SK-MEL-5 (cell line): ENCODE measurements around the gene MRAS. TPM values are rescaled to one million over a fixed set of nuclear protein-coding genes. Genes with fewer than 3 reads are reported as not detected.
"Not testable (repeated sequence)": the region's sequence is repeated elsewhere in the genome, so short reads cannot be mapped to it uniquely, and the experiment has no call there.

Experiments
- DNase-seq: peaks from one replicate; pipeline ENCODE4 v3.0.0-alpha.2; 2016; ENCODE audit warnings: low read depth, low spot score
- in situ Hi-C: cut with HindIII; loops from 2 replicates; pipeline ENCODE4 v1.10.0; 2016; ENCODE audit warnings: low sequenced_read_pairs, high pct_unique_total_duplicates, low pct_unique_long_range_greater_than_20kb
- total RNA-seq: library from RNA; depleted of rRNA; stranded (reverse); fragments of >200 nt; shearing (Covaris generic); gene quantifications from 2 replicates; pipeline ENCODE4 v1.2.3, GENCODE V29; 2014

The MRAS gene
- total RNA-seq, 1 experiment from 2014 or later: 6.5 TPM

GRCh38 chr3:138426211-138426610 lies 77.8 kb downstream of the MRAS start:
- in situ Hi-C loops: no loop called here
- peak; percentile 12 for DNase-seq

DNA sequence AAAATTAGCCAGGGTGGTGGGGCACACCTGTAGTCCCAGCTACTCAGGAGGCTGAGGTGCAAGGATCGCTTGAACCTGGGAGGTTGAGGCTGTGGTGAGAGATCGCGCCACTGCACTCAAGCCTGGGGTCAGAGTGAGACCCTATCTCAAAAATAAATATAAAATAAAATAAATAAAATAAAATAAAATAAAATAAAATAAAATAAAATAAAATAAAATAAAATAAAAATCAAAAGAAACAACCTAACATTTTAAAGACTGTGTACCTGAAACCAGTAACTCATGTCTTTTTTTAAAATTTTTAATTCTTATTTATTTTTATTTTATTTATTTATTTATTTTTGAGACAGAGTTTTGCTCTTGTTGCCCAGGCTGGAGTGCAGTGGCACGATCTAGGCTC lies 78.4 kb downstream of the MRAS start:
- DNase-seq, in situ Hi-C loops: not testable (repeated sequence)

DNA sequence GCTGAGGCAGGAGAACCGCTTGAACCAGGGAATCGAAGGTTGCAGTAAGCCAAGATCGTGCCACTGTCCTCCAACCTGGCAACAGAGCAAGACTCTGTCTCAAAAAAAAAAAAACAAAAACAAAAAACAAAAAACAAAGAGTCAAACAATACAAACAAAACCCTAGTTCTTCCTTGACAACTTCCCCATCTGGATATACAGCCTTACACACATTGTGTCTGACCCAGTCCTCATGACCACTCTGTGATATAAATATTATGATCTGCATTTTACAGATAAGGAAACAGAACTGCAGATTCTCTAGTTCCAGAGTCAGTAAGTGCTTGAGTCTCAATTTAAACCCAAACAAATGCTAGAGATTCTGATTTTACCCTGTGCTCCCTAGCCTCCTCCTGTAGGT lies 81.3 kb downstream of the MRAS start:
- in situ Hi-C loops: no loop called here
- DNase-seq: no peak

DNA sequence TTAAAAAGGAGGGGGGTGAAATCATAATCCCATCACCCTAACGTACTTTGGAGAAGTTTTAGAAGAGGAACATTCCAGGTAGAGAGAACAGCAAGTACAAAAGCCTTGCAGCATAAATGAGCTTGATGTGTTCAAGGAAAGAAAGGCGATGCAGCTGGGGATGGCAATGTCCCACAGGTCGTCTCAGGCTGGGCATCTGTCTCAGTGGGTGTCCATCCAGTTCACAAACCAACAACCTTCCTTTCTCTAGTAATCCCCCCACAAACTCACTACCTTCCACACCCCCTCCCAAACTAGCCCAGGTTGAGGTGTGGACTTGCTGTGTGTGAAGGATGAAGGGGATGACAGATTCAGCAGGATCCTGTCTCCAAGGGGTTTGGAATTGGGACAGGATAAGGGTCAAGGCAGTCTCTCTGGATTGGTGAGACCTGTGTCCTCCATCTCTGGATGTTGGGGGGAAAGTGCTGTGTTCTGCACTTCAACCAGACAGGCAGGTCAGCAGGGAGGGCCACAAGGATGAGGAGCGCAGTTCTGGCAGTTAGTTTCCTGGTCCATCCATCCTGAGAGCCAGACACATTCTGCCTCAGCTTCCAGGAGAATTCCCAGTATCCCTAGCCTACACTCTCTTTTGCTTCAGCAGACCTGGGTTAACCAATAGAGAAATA lies 84.3 kb downstream of the MRAS start:
- in situ Hi-C loops: no loop called here
- DNase-seq: no peak

- no peak for DNase-seq
- in situ Hi-C loops: no loop called here
Measured at GRCh38 chr3:138433892-138434275, 85.5 kb downstream of the MRAS start.

GRCh38 chr3:138434276-138434874 lies 86.0 kb downstream of the MRAS start, which contains the start of gene ESYT3:
Gene ESYT3, plus strand, starts transcription at chr3:138434616. Its CDS starts 183 bp downstream, at chr3:138434799.
- no peak for DNase-seq
- in situ Hi-C loops: no loop called here

DNA sequence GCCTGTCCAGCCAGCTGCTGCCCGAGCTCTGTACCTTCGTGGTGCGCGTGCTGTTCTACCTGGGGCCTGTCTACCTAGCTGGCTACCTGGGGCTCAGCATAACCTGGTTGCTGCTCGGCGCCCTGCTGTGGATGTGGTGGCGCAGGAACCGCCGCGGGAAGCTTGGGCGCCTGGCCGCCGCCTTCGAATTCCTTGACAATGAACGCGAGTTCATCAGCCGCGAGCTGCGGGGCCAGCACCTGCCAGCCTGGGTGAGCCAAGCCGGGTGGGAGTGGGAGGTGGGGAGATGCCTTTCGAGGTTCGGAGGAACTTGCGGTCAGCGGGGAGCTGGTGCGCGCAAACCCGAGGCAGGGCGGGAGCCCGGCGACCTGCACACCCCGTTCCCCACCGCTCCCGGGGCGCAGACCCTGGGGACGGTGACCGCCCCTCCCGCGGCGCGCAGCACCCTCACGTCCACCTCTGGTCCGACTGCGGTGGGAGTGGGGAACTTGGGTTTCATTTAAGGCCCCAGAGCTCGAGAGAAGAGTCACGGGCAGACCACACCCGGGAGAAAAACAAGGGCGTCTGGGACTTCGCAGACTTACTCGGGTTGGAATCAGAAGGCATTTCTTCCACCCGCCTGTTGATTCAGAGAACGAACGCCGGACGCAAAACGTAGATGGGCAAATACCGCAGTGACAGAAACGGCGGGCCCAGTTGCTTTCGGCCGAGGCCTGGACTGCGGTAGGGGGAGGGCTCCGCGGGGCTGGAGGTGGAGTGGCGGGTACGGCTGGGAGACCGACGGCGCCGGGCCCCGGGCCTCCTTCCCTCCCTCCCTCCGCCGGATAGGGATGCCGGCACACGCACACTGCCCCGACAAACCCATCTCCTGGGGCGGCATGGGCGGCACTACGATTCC lies 86.7 kb downstream of the MRAS start:
- DNase-seq: no peak
- in situ Hi-C loops: no loop called here

DNA sequence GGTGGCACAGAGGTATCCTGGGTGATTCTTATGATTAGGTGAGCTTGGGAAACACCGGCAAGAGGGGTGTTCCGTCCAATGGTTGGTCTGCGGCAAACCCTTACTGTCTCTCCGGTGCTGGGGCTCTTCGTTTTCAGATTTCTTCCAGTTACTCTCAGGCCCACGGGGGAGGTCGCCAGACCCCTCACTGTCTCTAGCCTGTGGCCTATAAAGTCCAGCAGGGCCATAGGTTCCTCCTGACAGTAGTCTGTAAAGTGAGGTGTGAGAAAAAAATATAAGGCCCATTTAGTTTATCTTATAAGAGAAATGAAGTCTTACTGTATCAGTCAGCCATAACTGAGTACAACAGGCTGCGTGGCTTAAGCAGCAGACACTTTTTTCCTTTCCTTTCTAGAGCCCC lies 87.5 kb downstream of the MRAS start:
- no peak for DNase-seq
- in situ Hi-C loops: no loop called here

- no peak for DNase-seq
- in situ Hi-C loops: no loop called here
Measured at GRCh38 chr3:138437281-138437680, 88.9 kb downstream of the MRAS start.

DNA sequence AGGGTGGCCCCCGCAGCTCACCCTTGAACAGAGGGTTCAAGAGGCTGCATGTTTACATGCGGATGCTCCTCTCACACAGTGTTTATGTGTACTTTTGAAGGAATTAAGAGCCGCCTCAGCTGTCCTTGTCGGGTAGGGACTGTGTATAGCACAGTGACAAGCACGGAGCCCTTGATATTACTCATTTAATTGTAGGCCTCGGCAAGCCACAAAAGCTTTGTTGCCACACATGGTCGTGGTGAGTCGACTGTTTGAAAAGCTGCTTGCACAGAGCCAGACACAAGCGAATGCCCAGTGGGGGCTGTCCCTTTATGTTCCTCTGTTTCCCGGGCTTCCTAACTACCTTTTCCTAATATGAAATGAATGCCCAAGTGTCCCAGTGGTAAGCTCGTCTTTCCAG lies 90.5 kb downstream of the MRAS start:
- DNase-seq: no peak

DNA sequence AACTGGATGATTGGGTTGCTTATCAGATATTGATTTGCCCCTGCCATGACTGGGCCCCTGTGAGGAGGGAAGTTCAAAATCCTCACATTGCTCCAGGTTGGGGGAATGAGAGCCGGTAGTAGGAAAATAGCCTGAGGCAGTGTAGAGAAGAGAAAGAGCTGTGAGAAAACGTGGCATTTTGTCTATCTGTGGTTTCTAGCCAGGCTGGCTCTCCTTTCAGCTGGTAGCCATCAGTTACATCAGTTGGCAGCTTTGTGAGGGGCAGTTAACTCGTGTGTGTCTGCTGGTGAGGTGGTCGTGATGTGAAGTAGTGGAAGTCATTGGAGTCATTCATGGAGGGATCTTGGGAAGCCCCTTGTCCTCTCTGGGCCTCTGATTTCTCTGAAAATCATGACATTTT lies 91.3 kb downstream of the MRAS start:
- DNase-seq: peak; percentile 13
- in situ Hi-C loops: no loop called here

More for the DNA sequence above, 90.5 kb downstream of the MRAS start:
- in situ Hi-C loops: no loop called here

DNA sequence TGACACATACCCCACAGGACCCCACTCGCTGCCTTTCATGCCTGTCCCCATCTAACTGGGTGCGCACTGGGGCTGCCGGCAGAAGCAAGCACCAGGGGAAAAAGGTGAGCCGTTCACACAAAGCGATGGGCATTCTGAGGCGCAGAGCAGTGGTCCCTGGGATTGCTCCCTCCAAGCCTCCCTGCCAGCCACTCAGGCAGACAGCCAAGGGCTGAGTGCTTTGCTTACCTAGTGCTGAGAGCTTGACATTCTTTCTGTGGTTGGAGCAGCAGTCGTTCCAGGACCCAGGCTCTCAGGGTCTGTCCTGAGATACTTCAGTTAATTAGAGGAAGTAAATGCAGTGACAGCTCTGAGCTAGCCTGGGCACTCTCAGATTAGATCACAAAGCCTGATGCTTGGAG lies 91.7 kb downstream of the MRAS start:
- no peak for DNase-seq
- in situ Hi-C loops: no loop called here

DNA sequence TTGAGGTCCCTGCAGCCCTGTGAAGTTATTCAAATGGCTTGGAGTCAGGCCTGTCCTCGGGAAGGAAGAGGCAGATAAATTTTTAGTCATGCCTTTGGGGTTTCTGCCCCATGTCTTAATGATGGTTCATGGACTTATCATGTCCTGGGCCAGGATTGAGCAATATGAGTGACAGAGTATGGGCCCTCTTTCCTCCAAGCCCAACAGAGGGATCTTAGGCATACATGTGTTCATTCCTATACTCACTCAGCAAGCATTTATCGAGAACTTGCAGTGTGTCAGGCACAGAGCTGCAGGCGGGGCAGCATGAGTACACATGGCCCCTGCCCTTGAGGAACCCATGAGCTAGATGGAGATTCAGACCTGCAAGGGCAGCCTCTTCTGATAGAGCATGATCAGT lies 92.2 kb downstream of the MRAS start:
- in situ Hi-C loops: no loop called here
- DNase-seq: no peak

DNA sequence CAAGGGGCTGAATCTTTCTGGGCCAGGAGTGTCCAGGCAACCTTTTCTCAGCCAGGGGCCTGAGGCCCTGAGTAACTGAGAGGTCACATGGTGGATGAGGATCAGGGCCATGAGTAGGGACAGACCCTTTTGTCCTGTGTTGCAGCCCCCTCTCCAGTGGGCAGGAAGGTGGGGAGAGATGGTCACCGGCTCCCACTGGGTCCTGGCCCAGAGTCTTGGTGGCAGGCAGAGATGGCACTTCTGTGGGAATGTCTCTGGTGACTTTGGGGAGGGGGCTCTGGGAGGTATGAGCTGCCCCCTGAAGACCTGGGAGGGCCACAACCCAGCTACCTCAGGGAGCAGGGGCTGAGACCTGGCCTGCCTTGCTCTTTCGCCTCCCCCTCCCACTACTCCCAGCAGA lies 92.9 kb downstream of the MRAS start:
- in situ Hi-C loops: no loop called here
- no peak for DNase-seq

DNA sequence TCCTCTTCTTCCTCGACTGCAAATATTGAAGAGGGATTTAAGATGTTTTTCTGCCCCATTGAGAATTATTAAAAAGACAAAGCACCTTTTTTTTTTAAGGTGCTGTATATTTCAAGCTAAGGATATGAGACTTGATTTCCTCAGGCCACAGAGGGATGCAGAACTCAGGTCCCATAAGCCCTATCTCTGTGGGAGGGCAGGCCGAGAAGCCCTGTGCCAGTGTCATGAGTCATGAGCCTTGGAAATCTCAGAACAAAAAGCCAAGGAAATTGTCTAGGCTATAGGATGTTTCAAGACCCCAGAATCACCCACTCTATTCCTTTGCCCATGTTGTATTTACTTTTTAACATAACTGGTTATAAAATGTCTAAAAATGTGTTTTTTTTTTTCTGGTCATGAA lies 93.4 kb downstream of the MRAS start:
- no peak for DNase-seq
- in situ Hi-C loops: no loop called here

DNA sequence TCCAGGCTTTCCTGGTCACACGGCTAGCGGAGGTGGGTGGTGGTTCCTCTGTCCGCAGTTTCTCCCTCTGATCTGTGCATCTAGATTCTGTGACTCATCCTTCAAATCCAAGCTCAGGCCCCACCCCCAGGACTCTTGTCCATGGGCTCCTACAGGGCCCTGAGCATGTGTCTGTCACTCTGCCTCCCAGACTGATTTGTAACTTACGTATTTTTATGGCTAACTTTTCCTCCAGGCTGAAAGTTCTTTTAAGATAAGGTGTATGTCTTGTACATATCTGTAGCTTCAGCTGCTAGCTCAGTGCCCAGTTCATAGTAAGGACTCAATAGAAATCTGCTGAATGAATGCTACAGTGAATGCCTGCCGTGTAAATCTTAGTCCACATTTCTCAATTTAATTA lies 94.1 kb downstream of the MRAS start:
- DNase-seq: peak; percentile 59
- in situ Hi-C loops: no loop called here

GRCh38 chr3:138443091-138443490 lies 94.7 kb downstream of the MRAS start:
- in situ Hi-C loops: no loop called here
- DNase-seq: no peak
